ENCODE measurements around the gene GSTM3.
"Not testable (repeated sequence)": the region's sequence is repeated elsewhere in the genome, so short reads cannot be mapped to it uniquely, and the experiment has no call there.

The GSTM3 gene

GRCh38 chr1:109694400-109694799 lies 46.4 kb downstream of the GSTM3 start:
- DNase-seq, result not testable (repeated sequence)

GRCh38 chr1:109691759-109692158 lies 49.1 kb downstream of the GSTM3 start:
- no peak for DNase-seq

GRCh38 chr1:109689844-109690405 lies 50.9 kb downstream of the GSTM3 start:
- no peak for DNase-seq

GRCh38 chr1:109687641-109688499 lies 53.0 kb downstream of the GSTM3 start, which contains the start of gene GSTM1:
Gene GSTM1 (plus strand): TSS chr1:109687817. CDS start chr1:109687874, 57 bp downstream.
- DNase-seq, result no peak

- DNase-seq, result not testable (repeated sequence)
Observed at GRCh38 chr1:109687109-109687508, 53.7 kb downstream of the GSTM3 start.

GRCh38 chr1:109685890-109686289 lies 54.9 kb downstream of the GSTM3 start:
- DNase-seq, result not testable (repeated sequence)

- not testable (repeated sequence) for DNase-seq
Observed at GRCh38 chr1:109685399-109685798, 55.4 kb downstream of the GSTM3 start.

- not testable (repeated sequence) for DNase-seq
Observed at GRCh38 chr1:109684777-109685176, 56.1 kb downstream of the GSTM3 start.
